K562 (cell line): Measurements from ENCODE around the gene OTX2. TPM values are rescaled to one million over a fixed set of nuclear protein-coding genes. Genes with fewer than 3 reads are reported as not detected.

Source experiments
- ATAC-seq: fragments of 200-7000 bp; cut with Tn5 transposase; 3 replicates; pipeline ENCODE4 v1.9.1; 2020; ENCODE audit warnings: moderate library complexity
- BruUV-seq: library from RNA; stranded (reverse); fragments of 400-500 nt; replicated peaks from 2 replicates; lab custom pipeline; 2021; lab: Mats Ljungman, UMichigan
- CTCF ChIA-PET: fragments of 300-600 bp; formaldehyde crosslinking; extraction: SDS; loops from one replicate; lab custom pipeline; 2021; ENCODE audit warnings: low intra/inter-chr PET ratio; lab: Yijun Ruan, JAX
- POLR2A ChIA-PET: fragments of 300-600, 350-650 bp; sonication (Branson Sonifier 250); formaldehyde crosslinking; extraction: SDS; loops from one replicate; lab custom pipeline; 2021; ENCODE audit warnings: antibody characterized with exemption, inconsistent platforms; lab: Yijun Ruan, JAX
- DNase-seq, 4 experiments: peaks; one replicate each; pipeline versions ENCODE4 v3.0.0 to v3.0.0-alpha.2; 2011 to 2018; ENCODE audit warnings: low spot score in 3 of 4, mixed read lengths in 3 of 4; ENCODE audit errors: extremely low read depth in 1 of 4
- FAIRE-seq: peaks from 2 replicates; lab custom pipeline; 2011; peaks lifted over from hg19 to GRCh38; lab: Jason Lieb, UNC
- H2AFZ ChIP-seq: 2 replicates; pipeline ENCODE4 v1.6.0; 2011; ENCODE audit warnings: low read depth, low read length, control low read depth, inconsistent platforms
- H3K27ac ChIP-seq: fragments of 200-600 bp; 3 replicates; pipeline ENCODE4 v1.8.0; 2011; ENCODE audit warnings: low read depth, mild to moderate bottlenecking, control low read depth, inconsistent platforms, low read length, moderate library complexity, mixed read lengths; ENCODE audit errors: extremely low read depth
- H3K27me3 ChIP-seq, 2 experiments: fragments of 300-600 bp in 1 of 2; 2 replicates in 1 of 2; 3 replicates in 1 of 2; pipeline versions ENCODE4 v1.6.0 to v1.8.0; 2011; ENCODE audit warnings: inconsistent platforms in 2 of 2, low read length in 2 of 2, mild to moderate bottlenecking in 1 of 2, mixed read lengths in 1 of 2, moderate library complexity in 1 of 2; ENCODE audit not compliant: control insufficient read depth in 2 of 2, insufficient read depth in 2 of 2
- H3K36me3 ChIP-seq: fragments of 300-600 bp; 3 replicates; pipeline ENCODE4 v1.8.0; 2011; ENCODE audit warnings: mild to moderate bottlenecking, low read length, inconsistent platforms; ENCODE audit not compliant: control insufficient read depth, insufficient read depth
- H3K4me1 ChIP-seq, 2 experiments: fragments of 200-600 bp in 1 of 2; replicated peaks in 1 of 2; 2 replicates in 1 of 2; 3 replicates in 1 of 2; pipeline versions ENCODE4 v1.5.1 to v1.8.0; 2011; ENCODE audit warnings: inconsistent platforms in 2 of 2, low read length in 2 of 2, mild to moderate bottlenecking in 1 of 2, mixed read lengths in 1 of 2, moderate library complexity in 1 of 2; ENCODE audit not compliant: control insufficient read depth in 2 of 2, insufficient read depth in 2 of 2
- H3K4me2 ChIP-seq: 2 replicates; pipeline ENCODE4 v1.6.1; 2011; ENCODE audit warnings: low read length, control low read depth, inconsistent platforms, mixed read lengths; ENCODE audit not compliant: insufficient read depth
- H3K4me3 ChIP-seq: fragments of 200-600 bp; sonication (generic), shearing (Covaris generic); 2 replicates; pipeline ENCODE4 v1.5.1; 2016; ENCODE audit warnings: control low read depth, inconsistent platforms
- H3K79me2 ChIP-seq: fragments of 200-600 bp; 3 replicates; pipeline ENCODE4 v1.8.0; 2011; ENCODE audit warnings: low read length, inconsistent platforms; ENCODE audit not compliant: control insufficient read depth, insufficient read depth
- H3K9ac ChIP-seq, 2 experiments: 2 replicates each; pipeline versions ENCODE4 v1.6.0 to v1.6.1; 2011; ENCODE audit warnings: low read depth in 2 of 2, low read length in 2 of 2, control low read depth in 1 of 2, inconsistent platforms in 1 of 2, mild to moderate bottlenecking in 1 of 2, mixed read lengths in 1 of 2; ENCODE audit not compliant: insufficient read depth in 1 of 2
- H3K9me1 ChIP-seq: one replicate; pipeline ENCODE4 v1.6.0; 2011; ENCODE audit warnings: inconsistent platforms, mild to moderate bottlenecking, low read length, moderate library complexity; ENCODE audit not compliant: control insufficient read depth, insufficient read depth
- H3K9me3 ChIP-seq: replicated peaks from 2 replicates; pipeline ENCODE4 v1.5.1; 2011; ENCODE audit warnings: low read depth, low read length, inconsistent platforms; ENCODE audit not compliant: control insufficient read depth, insufficient read depth
- H4K20me1 ChIP-seq: replicated peaks from 2 replicates; pipeline ENCODE4 v1.6.1; 2011; ENCODE audit warnings: low read length, inconsistent platforms, mixed read lengths; ENCODE audit not compliant: control insufficient read depth, insufficient read depth
- NRF1 ChIP-seq, 2 experiments: fragments of 450-650 bp; IDR thresholded peaks in 1 of 2; conservative IDR thresholded peaks in 1 of 2; 2 replicates each; pipeline ENCODE4 v1.6.1; 2014; ENCODE audit warnings: mild to moderate bottlenecking in 2 of 2
- TFE3 ChIP-seq: fragments of 450-650 bp; formaldehyde crosslinking; IDR thresholded peaks from 2 replicates; pipeline ENCODE4 v1.4.0; 2020; ENCODE audit warnings: mild to moderate bottlenecking, mixed read lengths
- ZNF133 ChIP-seq: fragments of 250-450 bp; sonication (Bioruptor Pico); IDR thresholded peaks from 2 replicates; pipeline ENCODE4 v1.4.0; 2020; ENCODE audit warnings: mild to moderate bottlenecking
- WGBS: fragments of 100-300 bp; shearing (Covaris generic); methylation state at CpG from one replicate; pipeline ENCODE4 v1.1.6; 2016; ENCODE audit warnings: low coverage, mixed read lengths; ENCODE audit not compliant: insufficient coverage; ENCODE audit errors: missing lambda C conversion rate; 5-methylcytosine and 5-hydroxymethylcytosine counted together
- in situ Hi-C: fragments of 300-500 bp; cut with MboI; formaldehyde crosslinking; loops from 4 replicates; pipeline ENCODE4 v1.15.0; 2018; ENCODE audit warnings: inconsistent platforms, mixed read lengths
- intact Hi-C: fragments of 100-400 bp; cut with micrococcal nuclease; formaldehyde crosslinking; loops from 2 replicates; pipeline ENCODE4 v1.14.2; 2022
- polyA plus RNA-seq, 8 experiments: library from polyadenylated mRNA; depleted of rRNA in 4 of 8; stranded (reverse) in 5 of 8; unstranded in 3 of 8; fragments of >200 nt; fragmentation: Nextera tagmentation in 2 of 8; fragmentation: Illumina TruSeq in 1 of 8; extraction: Ambion mirVana in 2 of 8; extraction: Trizol in 1 of 8; gene quantifications; 2 replicates each; pipeline versions ENCODE4 v1.2.1 to v1.2.3, GENCODE V29; 2011 to 2014; ENCODE audit warnings: inconsistent platforms in 1 of 8, missing spikeins in 1 of 8
- total RNA-seq, 7 experiments: library from RNA; depleted of rRNA in 6 of 7; stranded (reverse); fragments of >200 nt in 6 of 7; fragmentation: Illumina TruSeq in 2 of 7; extraction: Trizol in 2 of 7; gene quantifications; 2 replicates each; pipeline versions ENCODE4 v1.2.1 to v1.2.3, GENCODE V29; 2011 to 2021; ENCODE audit warnings: low replicate concordance in 1 of 7

OTX2 gene
- total and polyA plus RNA-seq, 9 of the 15 experiments (the other 6 are each of a cell fraction or from before 2014, with no cell fraction given): not detected

GRCh38 chr14:56803816-56804535, 6.3 kb downstream of the OTX2 start:
- Histone ChIP-seq H3K36me3 (no peaks in the 10 kb centered on the region), H3K27ac (no peak overlapping the region), H4K20me1 (no peaks in the 10 kb centered on the region), H3K4me2 (no peak overlapping the region), H3K9me3 (no peaks in the 10 kb centered on the region), H3K4me1 (no peaks in the 10 kb centered on the region)
- BruUV-seq: no TSS peak
- no peak for TF ChIP-seq ZNF133
- no peak for TF ChIP-seq NRF1 (conservative IDR thresholded peaks at IDR 0.05 in 1 of 2, IDR thresholded peaks at IDR 0.05 in 1 of 2)
- TF ChIP-seq TFE3 (CRISPR knock-in tag): 0 out of 2 replicates have a peak, but pooled peaks have one; percentile 6
- TF ChIP-seq, all 486 proteins: peak for 1
- ChIA-PET POLR2A (interaction anchor here (1.2 kb wide), 1 partner anchor 23 kb away, joined by 3 read pairs; no protein-coding TSS in a partner anchor), CTCF (no interaction called here)
- H3K27me3 ChIP-seq: peaks cover 6 to 34% of the 10 kb centered on the region in 2 experiments; a peak in 4 of 5 replicates
- H3K79me2 ChIP-seq: no peaks in the 10 kb centered on the region
- ATAC-seq: no peak
- intact Hi-C loops (no loop called here), in situ Hi-C loops (no loop called here)
- no peak for DNase-seq
- no peak overlapping the region for H2AFZ ChIP-seq
- H3K4me3 ChIP-seq: no peak overlapping the region
- FAIRE-seq: no peak
- H3K9me1 ChIP-seq: no peaks in the 10 kb centered on the region
- H3K9ac ChIP-seq: no peak overlapping the region
- under 1% methylated on average over 18 of the region's 29 CpGs for WGBS
